AG08395 (cell line): ENCODE measurements around the gene ZNF460.
"Not testable (repeated sequence)": the region's sequence is repeated elsewhere in the genome, so short reads cannot be mapped to it uniquely, and the experiment has no call there.

ENCODE experiments used
- DNase-seq: peaks from one replicate; pipeline ENCODE4 v3.0.0; 2012; ENCODE audit warnings: mixed read lengths, low spot score

The ZNF460 gene

GRCh38 chr19:57280165-57280961 is at the start of gene ZNF460:
ZNF460 (plus strand) TSS chr19:57280485; CDS start chr19:57280807, 322 bp downstream.
- peak; percentile 97 for DNase-seq

GRCh38 chr19:57231686-57232085 is 48.6 kb upstream of the ZNF460 start:
- no peak for DNase-seq

- no peak for DNase-seq
These were observed 47.1 kb upstream of the ZNF460 start for GRCh38 chr19:57233207-57233606.

GRCh38 chr19:57239982-57240310 is 40.3 kb upstream of the ZNF460 start:
- no peak for DNase-seq

- peak; percentile 97 for DNase-seq
These were observed 39.8 kb upstream of the ZNF460 start, which contains the start of gene ZNF805 for GRCh38 chr19:57240311-57241090. ZNF805 (plus strand) TSS chr19:57240632; CDS start chr19:57240892, 260 bp downstream.

- peak; percentile 14 for DNase-seq
These were observed 39.1 kb upstream of the ZNF460 start for GRCh38 chr19:57241176-57241575.

DNA sequence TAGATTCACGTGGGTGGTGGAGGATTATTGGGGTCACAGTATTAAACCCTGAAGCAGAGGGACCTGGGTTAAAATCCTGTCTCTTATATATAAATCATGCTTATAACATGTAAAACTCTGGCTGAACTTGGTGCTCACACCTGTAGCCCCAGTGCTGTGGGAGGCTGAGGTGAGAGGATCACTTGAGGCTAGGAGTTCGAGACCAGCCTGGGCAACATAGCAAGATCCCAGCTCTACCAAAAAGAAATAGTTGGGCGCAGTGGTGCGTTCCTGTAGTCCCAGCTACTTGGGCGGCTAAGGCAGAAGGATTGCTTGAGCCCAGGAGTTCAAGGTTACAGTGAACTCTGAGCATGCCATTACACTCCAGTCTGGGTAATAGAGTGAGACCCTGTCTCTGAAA is 37.5 kb upstream of the ZNF460 start:
- DNase-seq = no peak

- no peak for DNase-seq
These were observed 35.8 kb upstream of the ZNF460 start for GRCh38 chr19:57244513-57244912.

- no peak for DNase-seq
These were observed 35.2 kb upstream of the ZNF460 start for GRCh38 chr19:57245066-57245465.

DNA sequence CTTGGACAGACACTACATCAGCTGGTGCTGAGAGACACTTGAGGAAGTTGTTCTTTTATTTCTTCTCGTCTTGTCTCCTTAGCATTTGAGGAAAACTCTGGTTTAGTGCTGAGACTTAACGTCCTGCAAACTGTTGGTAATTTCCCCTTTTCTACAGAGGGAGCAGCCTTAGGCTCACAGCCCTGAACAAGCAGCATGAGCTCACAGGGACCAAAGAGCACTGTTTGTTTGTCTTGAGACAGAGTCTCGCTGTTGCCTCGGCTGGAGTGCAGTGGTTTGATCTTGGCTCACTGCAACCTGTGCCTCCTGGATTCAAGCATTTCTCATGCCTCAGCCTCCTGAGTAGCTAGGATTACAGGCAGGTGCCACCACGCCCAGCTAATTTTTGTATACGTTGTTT is 34.3 kb upstream of the ZNF460 start:
- no peak for DNase-seq

- no peak for DNase-seq
These were observed 31.6 kb upstream of the ZNF460 start for GRCh38 chr19:57248646-57249045.

- no peak for DNase-seq
These were observed 31.0 kb upstream of the ZNF460 start for GRCh38 chr19:57249329-57249728.

GRCh38 chr19:57253767-57254166 is 26.5 kb upstream of the ZNF460 start:
- not testable (repeated sequence) for DNase-seq

GRCh38 chr19:57262044-57262443 is 18.2 kb upstream of the ZNF460 start:
- DNase-seq = no peak

DNA sequence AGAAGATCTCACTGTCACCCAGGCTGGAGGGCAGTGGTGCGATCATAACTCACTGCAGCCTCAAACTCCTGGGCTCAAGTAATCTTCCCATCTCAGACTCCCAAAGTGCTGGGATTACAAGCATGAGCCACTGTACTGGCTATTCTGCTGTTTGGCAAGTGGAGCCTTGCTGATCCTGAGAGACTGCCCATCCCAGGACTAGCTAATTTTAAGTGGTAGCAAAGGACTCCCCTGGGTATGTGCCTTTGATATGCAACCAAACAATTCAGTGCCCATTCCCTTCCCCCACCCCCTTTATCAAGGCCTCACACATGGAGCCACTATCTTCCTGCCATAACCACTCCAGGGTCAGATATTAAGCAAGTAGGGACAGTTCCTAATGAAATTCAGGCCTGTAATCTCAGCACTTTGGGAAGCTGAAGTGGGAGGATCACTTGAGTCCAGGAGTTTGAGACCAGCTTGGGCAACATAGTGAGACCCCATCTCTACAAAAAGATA is 17.0 kb upstream of the ZNF460 start:
- no peak for DNase-seq

DNA sequence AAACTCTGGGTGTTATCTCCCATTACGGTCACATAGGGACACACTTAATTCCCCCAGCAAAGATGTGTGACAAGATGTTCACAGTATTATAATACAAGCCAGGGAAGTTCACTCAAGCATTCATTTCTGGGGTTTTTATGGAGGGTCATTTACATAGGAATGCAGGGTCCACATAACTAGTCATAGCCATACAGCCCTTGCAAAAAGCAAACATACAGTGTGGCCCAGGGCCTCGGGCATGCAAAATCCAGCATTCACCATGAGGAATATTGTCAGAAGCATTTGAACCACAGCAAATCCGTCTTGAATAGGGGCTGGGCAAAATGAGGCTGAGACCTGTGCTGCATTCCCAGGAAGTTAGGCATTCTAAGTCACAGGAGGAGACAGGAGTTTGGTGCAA is 13.0 kb upstream of the ZNF460 start:
- DNase-seq = no peak

DNA sequence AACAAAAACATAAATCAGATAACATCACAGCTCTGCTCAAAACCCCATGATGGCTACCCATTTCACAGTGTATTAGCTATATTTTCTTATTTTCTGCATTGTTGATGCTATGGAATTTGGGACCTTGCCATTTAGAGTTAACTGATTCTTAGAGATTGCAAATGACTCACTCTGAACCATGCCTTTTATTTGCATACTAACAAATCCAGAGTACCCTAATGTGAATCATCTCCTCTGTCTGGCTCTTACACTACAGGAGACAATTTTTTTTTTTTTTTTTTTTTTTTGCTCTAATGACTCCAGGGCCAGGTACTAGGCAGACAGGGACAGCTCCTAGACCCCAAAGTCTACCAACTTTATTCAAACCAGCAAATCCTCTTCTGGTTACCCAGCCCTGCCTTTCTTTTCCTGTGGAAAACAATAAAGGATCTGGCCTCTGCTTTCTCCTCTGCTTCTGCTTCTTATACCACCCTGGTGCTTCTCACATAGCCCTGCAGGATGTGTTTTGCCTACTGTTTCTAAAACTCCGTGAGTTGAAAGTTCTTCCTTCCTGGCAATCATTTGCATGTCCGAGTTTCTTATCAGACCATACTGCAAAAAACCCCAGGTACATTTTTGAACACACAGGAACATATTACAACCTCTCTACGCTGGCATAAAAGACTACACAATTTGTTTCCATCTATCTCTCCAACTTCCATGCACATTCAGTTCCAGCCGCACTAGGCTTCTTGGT is 10.6 kb upstream of the ZNF460 start:
- peak; percentile 89 for DNase-seq

- DNase-seq = no peak
These were observed 9.0 kb upstream of the ZNF460 start for GRCh38 chr19:57271280-57271679.

- DNase-seq = no peak
These were observed 7.3 kb upstream of the ZNF460 start for GRCh38 chr19:57273014-57273413.

GRCh38 chr19:57276430-57276829 is 3.9 kb upstream of the ZNF460 start:
- DNase-seq = no peak

DNA sequence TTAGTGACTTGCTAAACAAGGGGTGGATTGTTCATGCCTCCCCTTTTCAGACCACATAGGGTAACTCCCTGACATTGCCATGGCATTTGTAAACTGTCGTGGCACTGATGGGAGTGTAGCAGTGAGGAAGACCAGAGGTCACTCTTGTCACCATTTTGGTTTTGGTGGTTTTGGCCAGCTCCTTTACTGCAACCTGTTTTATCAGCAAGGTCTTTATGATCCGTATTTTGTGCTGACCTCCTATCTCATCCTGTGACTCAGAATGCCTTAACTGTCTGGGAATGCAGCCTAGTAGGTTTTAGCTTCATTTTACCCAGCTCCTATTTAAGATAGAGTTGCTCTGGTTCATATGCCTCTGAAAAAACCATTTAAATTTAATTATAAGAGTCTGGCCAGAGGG is 1.8 kb upstream of the ZNF460 start:
- not testable (repeated sequence) for DNase-seq

- peak; percentile 93 for DNase-seq
These were observed 694 bp upstream of the ZNF460 start for GRCh38 chr19:57279418-57280164.
